ENCODE results near the gene PIBF1.

DNA sequence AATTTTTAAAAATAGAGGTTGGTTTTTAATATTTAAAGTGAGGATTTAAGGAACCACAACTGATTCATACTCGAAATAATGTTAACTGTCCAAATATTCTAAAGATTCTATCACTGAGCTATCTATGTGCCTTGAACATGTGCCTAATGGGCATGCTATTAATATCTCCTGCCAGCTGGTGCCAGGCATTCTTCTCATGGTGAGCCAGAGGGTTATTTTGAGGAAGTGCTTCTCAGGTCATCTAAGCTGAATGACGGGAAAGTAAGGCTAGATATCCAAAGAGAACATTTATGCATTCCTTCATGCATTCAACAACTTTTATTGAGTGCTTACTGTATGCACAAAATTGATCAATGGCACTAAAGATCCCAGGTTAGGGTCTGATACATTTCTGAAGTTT lies 138.2 kb downstream of the PIBF1 start:
- TF ChIP-seq POLR2A (IDR thresholded peaks at IDR 0.05; ENCODE audit: low read length) (no peak), GATA1 (IDR thresholded peaks at IDR 0.05; ENCODE audit: low read depth, low read length) (no peak)
